Upper lobe of right lung (tissue), 1 donor: ENCODE data around the gene RDM1. TPM values are rescaled to one million over a fixed set of nuclear protein-coding genes. Genes with fewer than 3 reads are reported as not detected.

Experiments used
- ATAC-seq: fragments of 200-7000 bp; cut with Tn5 transposase; one replicate; pipeline ENCODE4 v1.9.1; 2020; ENCODE audit warnings: mild to moderate bottlenecking, moderate library complexity
- DNase-seq: peaks from one replicate; pipeline ENCODE4 v3.0.0-alpha.2; 2020
- H3K27ac ChIP-seq: fragments of 200-600 bp; one replicate; pipeline ENCODE4 v1.8.0; 2022
- H3K27me3 ChIP-seq: fragments of 200-600 bp; one replicate; pipeline ENCODE4 v1.8.0; 2022; ENCODE audit warnings: mild to moderate bottlenecking
- H3K36me3 ChIP-seq: fragments of 200-600 bp; one replicate; pipeline ENCODE4 v1.8.0; 2022
- H3K4me1 ChIP-seq: fragments of 200-600 bp; one replicate; pipeline ENCODE4 v1.8.0; 2022
- H3K4me3 ChIP-seq: fragments of 200-600 bp; one replicate; pipeline ENCODE4 v1.8.0; 2022; ENCODE audit warnings: mild to moderate bottlenecking
- H3K9me3 ChIP-seq: fragments of 200-600 bp; one replicate; pipeline ENCODE4 v1.8.0; 2022
- intact Hi-C: fragments of 100-400 bp; cut with DNase I; formaldehyde crosslinking; loops from one replicate; pipeline ENCODE4 v1.11.0; 2022
- total RNA-seq: library from RNA; stranded (reverse); fragmentation: NEBNext Ultra II Directional; extraction: Animal tissue kit (Norgen Biotek cat#: 25700); gene quantifications from one replicate; pipeline ENCODE4 v1.2.1, GENCODE V29; 2021
- TF ChIP-seq, protein P1 (sequence below): fragments of 200-600 bp; IDR thresholded peaks from one replicate; pipeline ENCODE4 v1.8.0; 2022; ENCODE audit warnings: antibody characterized with exemption
- donor health status: DM: no; HTN: yes; CAD: no; lungs with severe emphysema.

Gene RDM1
- total RNA-seq, 1 donor from 2014 or later, result not detected

DNA sequence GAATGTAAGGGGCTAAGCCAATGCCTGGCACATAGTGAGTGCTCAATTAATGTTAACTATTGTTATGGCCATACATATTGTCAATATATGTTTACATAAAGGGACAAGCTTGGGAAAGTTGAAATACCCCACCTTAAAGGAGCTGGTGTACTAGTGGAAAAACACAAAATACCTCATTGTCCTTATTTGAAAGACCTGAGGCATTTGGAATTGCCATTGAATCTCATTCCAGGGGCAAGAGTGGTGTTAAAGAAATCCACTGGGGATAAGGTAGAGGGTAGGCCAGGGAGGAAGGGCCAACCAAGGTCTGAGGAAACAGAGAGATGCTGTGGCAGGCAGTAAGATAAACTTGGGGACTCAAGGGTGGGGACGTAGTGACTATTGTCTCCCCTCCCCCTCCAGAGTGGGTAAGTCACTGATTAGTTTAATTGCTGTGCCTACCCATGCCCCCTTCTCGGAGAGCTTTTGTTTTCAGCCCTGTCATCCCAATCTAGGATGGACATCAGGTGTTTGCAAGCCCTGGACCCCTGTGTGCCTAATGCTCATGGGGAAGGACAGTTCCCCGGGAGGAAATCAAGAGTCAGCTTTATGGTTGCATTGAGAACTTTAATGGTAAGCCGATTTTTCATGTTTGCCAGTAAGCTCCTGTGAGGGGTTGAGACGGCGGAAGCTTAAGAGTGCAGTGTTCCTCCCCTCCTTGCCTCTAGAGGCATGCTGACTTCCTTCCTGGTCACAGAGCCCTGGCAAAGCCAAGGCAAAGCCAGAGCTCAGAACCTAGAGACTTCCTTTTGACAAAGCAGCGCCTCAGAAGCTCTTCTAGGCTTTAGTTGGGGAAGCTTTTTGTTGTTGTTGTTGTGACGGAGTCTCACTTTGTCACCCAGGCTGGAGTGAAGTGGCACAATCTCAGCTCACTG is 59.4 kb downstream of the RDM1 start:
- no peak overlapping the region for H3K4me3 ChIP-seq
- DNase-seq, result no peak
- peak; percentile 63 for ATAC-seq
- TF ChIP-seq, protein P1, sequence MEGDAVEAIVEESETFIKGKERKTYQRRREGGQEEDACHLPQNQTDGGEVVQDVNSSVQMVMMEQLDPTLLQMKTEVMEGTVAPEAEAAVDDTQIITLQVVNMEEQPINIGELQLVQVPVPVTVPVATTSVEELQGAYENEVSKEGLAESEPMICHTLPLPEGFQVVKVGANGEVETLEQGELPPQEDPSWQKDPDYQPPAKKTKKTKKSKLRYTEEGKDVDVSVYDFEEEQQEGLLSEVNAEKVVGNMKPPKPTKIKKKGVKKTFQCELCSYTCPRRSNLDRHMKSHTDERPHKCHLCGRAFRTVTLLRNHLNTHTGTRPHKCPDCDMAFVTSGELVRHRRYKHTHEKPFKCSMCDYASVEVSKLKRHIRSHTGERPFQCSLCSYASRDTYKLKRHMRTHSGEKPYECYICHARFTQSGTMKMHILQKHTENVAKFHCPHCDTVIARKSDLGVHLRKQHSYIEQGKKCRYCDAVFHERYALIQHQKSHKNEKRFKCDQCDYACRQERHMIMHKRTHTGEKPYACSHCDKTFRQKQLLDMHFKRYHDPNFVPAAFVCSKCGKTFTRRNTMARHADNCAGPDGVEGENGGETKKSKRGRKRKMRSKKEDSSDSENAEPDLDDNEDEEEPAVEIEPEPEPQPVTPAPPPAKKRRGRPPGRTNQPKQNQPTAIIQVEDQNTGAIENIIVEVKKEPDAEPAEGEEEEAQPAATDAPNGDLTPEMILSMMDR, result no peak
- no peaks in the 10 kb centered on the region for H3K27me3 ChIP-seq
- H3K27ac ChIP-seq, result no peak overlapping the region
- H3K36me3 ChIP-seq, result no peaks in the 10 kb centered on the region
- intact Hi-C loops, result no loop called here
- no peaks in the 10 kb centered on the region for H3K4me1 ChIP-seq
- H3K9me3 ChIP-seq, result no peaks in the 10 kb centered on the region

DNA sequence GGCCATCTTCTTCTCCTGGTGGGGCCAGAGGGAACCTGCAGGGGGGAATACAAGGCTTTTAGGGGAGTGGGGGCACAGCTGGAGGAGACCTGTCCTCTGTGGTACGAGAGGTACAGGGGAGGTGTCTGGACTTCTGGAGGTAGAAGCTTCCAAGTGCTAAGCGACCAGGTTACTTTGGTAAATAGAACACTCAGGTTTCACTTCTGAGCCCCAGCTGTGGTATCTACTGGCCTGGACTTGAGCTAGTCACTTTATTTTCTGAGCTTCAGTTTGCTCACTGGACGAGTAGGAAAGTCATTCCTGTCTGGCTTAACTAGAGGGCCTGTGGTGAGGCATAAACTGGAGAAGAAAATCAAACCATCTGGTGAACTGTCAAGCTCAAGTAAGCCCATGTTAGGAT is 61.8 kb downstream of the RDM1 start, which contains the start of gene HEATR9:
TSS of gene HEATR9 (minus strand) at position 155 of the 400 bp plus-strand sequence. CDS start at position 6, 149 bp downstream.
- TF ChIP-seq, protein P1, result no peak
- ATAC-seq (no peak), DNase-seq (no peak)
- Histone ChIP-seq H3K36me3 (no peaks in the 10 kb centered on the region), H3K4me1 (no peaks in the 10 kb centered on the region), H3K27ac (no peak within 1 kb of the TSS), H3K9me3 (no peaks in the 10 kb centered on the region), H3K4me3 (no peak within 1 kb of the TSS), H3K27me3 (no peaks in the 10 kb centered on the region)
- intact Hi-C loops, result no loop called here

Other genes with a start within 250 kb of the RDM1 start
- 2.2 TPM for gene RASL10B, start 199.1 kb downstream of the RDM1 start, total RNA-seq
- not detected for gene GAS2L2, start 177.5 kb downstream of the RDM1 start, total RNA-seq
- gene C17orf50, start 169.9 kb downstream of the RDM1 start, total RNA-seq, result not detected
- 55.6 TPM for gene MMP28, start 135.1 kb downstream of the RDM1 start, total RNA-seq
- gene TAF15, start 121.3 kb downstream of the RDM1 start, total RNA-seq, result 142 TPM
- gene HEATR9, start 61.9 kb downstream of the RDM1 start, total RNA-seq, result 0.17 TPM
- 22.5 TPM for gene CCL5, start 50.4 kb downstream of the RDM1 start, total RNA-seq
- gene LYZL6, start 12.9 kb upstream of the RDM1 start, total RNA-seq, result not detected
- 0.58 TPM for gene CCL16, start 50.7 kb upstream of the RDM1 start, total RNA-seq
- gene CCL14, start 56.0 kb upstream of the RDM1 start, total RNA-seq, result 110 TPM
- gene CCL15, start 70.8 kb upstream of the RDM1 start, total RNA-seq, result 1.3 TPM
- 26.5 TPM for gene CCL23, start 87.2 kb upstream of the RDM1 start, total RNA-seq
- gene CCL18, start 133.5 kb upstream of the RDM1 start, total RNA-seq, result 31.9 TPM
- 9.9 TPM for gene CCL3, start 159.4 kb upstream of the RDM1 start, total RNA-seq
- 12.5 TPM for gene CCL4, start 173.1 kb upstream of the RDM1 start, total RNA-seq
- 8.2 TPM for gene TBC1D3B, start 245.9 kb upstream of the RDM1 start, total RNA-seq